Measurements from ENCODE around the gene HIPK1. TPM values are rescaled to one million over a fixed set of nuclear protein-coding genes. Genes with fewer than 3 reads are reported as not detected.

Gene HIPK1
- total RNA-seq, 1 donor from 2014 or later: 71.9 TPM

GRCh38 chr1:113913312-113913668 lies 15.8 kb upstream of the HIPK1 start:
- no peak for DNase-seq (ENCODE audit: low read depth)

- no peak for DNase-seq (ENCODE audit: low read depth)
Observed at GRCh38 chr1:113913887-113914664, 15.0 kb upstream of the HIPK1 start.

GRCh38 chr1:113916974-113917373 lies 12.2 kb upstream of the HIPK1 start:
- DNase-seq (ENCODE audit: low read depth): no peak

GRCh38 chr1:113917400-113918082 lies 11.6 kb upstream of the HIPK1 start:
- no peak for DNase-seq (ENCODE audit: low read depth)

- no peak for DNase-seq (ENCODE audit: low read depth)
Observed at GRCh38 chr1:113918243-113918642, 10.9 kb upstream of the HIPK1 start.

GRCh38 chr1:113922957-113923356 lies 6.2 kb upstream of the HIPK1 start:
- DNase-seq (ENCODE audit: low read depth): no peak

- DNase-seq (ENCODE audit: low read depth): no peak
Observed at GRCh38 chr1:113924473-113924872, 4.7 kb upstream of the HIPK1 start.

GRCh38 chr1:113928187-113928930 lies 765 bp upstream of the HIPK1 start:
- peak; percentile 9 for DNase-seq (ENCODE audit: low read depth)

- DNase-seq (ENCODE audit: low read depth): peak; percentile 51
Observed at GRCh38 chr1:113929750-113930498, 800 bp downstream of the HIPK1 start.

GRCh38 chr1:113930499-113931161 lies 1.5 kb downstream of the HIPK1 start:
- DNase-seq (ENCODE audit: low read depth): peak; percentile 46

- peak; percentile 45 for DNase-seq (ENCODE audit: low read depth)
Observed at GRCh38 chr1:113931451-113931851, 2.3 kb downstream of the HIPK1 start.

- no peak for DNase-seq (ENCODE audit: low read depth)
Observed at GRCh38 chr1:113934006-113934405, 4.9 kb downstream of the HIPK1 start.

- DNase-seq (ENCODE audit: low read depth): no peak
Observed at GRCh38 chr1:113934511-113935055, 5.5 kb downstream of the HIPK1 start.

GRCh38 chr1:113935176-113935575 lies 6.1 kb downstream of the HIPK1 start:
- DNase-seq (ENCODE audit: low read depth): no peak

GRCh38 chr1:113935970-113936369 lies 6.8 kb downstream of the HIPK1 start:
- DNase-seq (ENCODE audit: low read depth): no peak

GRCh38 chr1:113937146-113937545 lies 8.0 kb downstream of the HIPK1 start:
- no peak for DNase-seq (ENCODE audit: low read depth)

GRCh38 chr1:113938192-113938591 lies 9.1 kb downstream of the HIPK1 start:
- no peak for DNase-seq (ENCODE audit: low read depth)

GRCh38 chr1:113940365-113941244 lies 11.5 kb downstream of the HIPK1 start:
- peak; percentile 81 for DNase-seq (ENCODE audit: low read depth)

GRCh38 chr1:113941245-113941559 lies 12.1 kb downstream of the HIPK1 start:
- DNase-seq (ENCODE audit: low read depth): no peak

- DNase-seq (ENCODE audit: low read depth): no peak
Observed at GRCh38 chr1:113942527-113942926, 13.4 kb downstream of the HIPK1 start.
